CD14-positive monocyte (primary cell): ENCODE data around the gene NECAB3. TPM values are rescaled to one million over a fixed set of nuclear protein-coding genes. Genes with fewer than 3 reads are reported as not detected.
A peak's percentile ranks its signal among the peaks of the same experiment; 100 is the strongest.

Experiments used
- DNase-seq, 3 donors: peaks; one replicate each; pipeline ENCODE4 v3.0.0-alpha.2; 2011 to 2022
- H2AFZ ChIP-seq: 2 replicates; pipeline ENCODE4 v1.6.0; 2012; ENCODE audit warnings: mild to moderate bottlenecking, low read depth, low read length, inconsistent platforms; ENCODE audit not compliant: insufficient read depth, poor library complexity, severe bottlenecking
- H3K27ac ChIP-seq, 2 donors: 1 replicate in 1 of 2; 2 replicates in 1 of 2; pipeline ENCODE4 v1.5.1; 2012 to 2013; ENCODE audit warnings: low read length in 2 of 2, control low read depth in 1 of 2, inconsistent platforms in 1 of 2, low read depth in 1 of 2, mild to moderate bottlenecking in 1 of 2
- H3K27me3 ChIP-seq, 2 donors: one replicate each; pipeline versions ENCODE4 v1.6.0 to v1.6.1; 2011 to 2013; ENCODE audit warnings: low read length in 2 of 2; ENCODE audit not compliant: control insufficient read depth in 2 of 2, insufficient read depth in 2 of 2
- H3K36me3 ChIP-seq, 2 donors: replicated peaks in 1 of 2; 1 replicate in 1 of 2; 2 replicates in 1 of 2; pipeline versions ENCODE4 v1.5.1 to v1.6.1; 2012 to 2013; ENCODE audit warnings: low read length in 2 of 2, control low read depth in 1 of 2, inconsistent platforms in 1 of 2, mild to moderate bottlenecking in 1 of 2; ENCODE audit not compliant: insufficient read depth in 2 of 2, control insufficient read depth in 1 of 2
- H3K4me1 ChIP-seq, 2 donors: 1 replicate in 1 of 2; 2 replicates in 1 of 2; pipeline versions ENCODE4 v1.5.1 to v1.6.1; 2012 to 2013; ENCODE audit warnings: low read length in 2 of 2, control low read depth in 1 of 2, inconsistent platforms in 1 of 2, mild to moderate bottlenecking in 1 of 2, moderate library complexity in 1 of 2; ENCODE audit not compliant: insufficient read depth in 2 of 2, control insufficient read depth in 1 of 2
- H3K4me2 ChIP-seq: replicated peaks from 2 replicates; pipeline ENCODE3; 2012; ENCODE audit warnings: low read length, moderate library complexity, mild to moderate bottlenecking; ENCODE audit not compliant: poor library complexity, severe bottlenecking; ENCODE audit errors: extremely low read depth
- H3K4me3 ChIP-seq, 3 experiments: fragments of 200-600 bp in 1 of 3; sonication (generic) in 1 of 3; replicated peaks in 1 of 3; 1 replicate in 2 of 3; 2 replicates in 1 of 3; pipeline ENCODE4 v1.5.1; 2011 to 2013; ENCODE audit warnings: low read length in 3 of 3, mild to moderate bottlenecking in 3 of 3, control low read depth in 2 of 3, low read depth in 2 of 3, inconsistent platforms in 1 of 3, moderate library complexity in 1 of 3
- H3K79me2 ChIP-seq: 2 replicates; pipeline ENCODE4 v1.6.0; 2012; ENCODE audit warnings: mild to moderate bottlenecking, control low read depth, inconsistent platforms, low read length, moderate library complexity; ENCODE audit not compliant: insufficient read depth
- H3K9ac ChIP-seq: 2 replicates; pipeline ENCODE4 v1.6.0; 2017; ENCODE audit warnings: low read length, mild to moderate bottlenecking; ENCODE audit not compliant: insufficient read depth, poor library complexity, severe bottlenecking
- H3K9me3 ChIP-seq, 2 donors: replicated peaks in 1 of 2; 1 replicate in 1 of 2; 2 replicates in 1 of 2; pipeline versions ENCODE4 v1.5.1 to v1.6.1; 2012 to 2013; ENCODE audit warnings: low read length in 2 of 2, control low read depth in 1 of 2; ENCODE audit not compliant: control insufficient read depth in 1 of 2, insufficient read depth in 1 of 2
- H4K20me1 ChIP-seq: 2 replicates; pipeline ENCODE4 v1.6.0; 2012; ENCODE audit warnings: mild to moderate bottlenecking, low read length, control low read depth, moderate library complexity; ENCODE audit not compliant: insufficient read depth
- H3K27ac Mint-ChIP-seq, 7 donors: one replicate each; pipeline ENCODE4 v1.8.0; 2020; ENCODE audit warnings: mild to moderate bottlenecking in 7 of 7, mixed read lengths in 7 of 7, moderate library complexity in 6 of 7, inconsistent platforms in 2 of 7
- H3K27me3 Mint-ChIP-seq, 3 donors: one replicate each; pipeline ENCODE4 v1.8.0; 2021 to 2022; ENCODE audit warnings: low read depth in 3 of 3, mild to moderate bottlenecking in 3 of 3, mixed read lengths in 3 of 3, moderate library complexity in 3 of 3, inconsistent platforms in 1 of 3
- H3K36me3 Mint-ChIP-seq, 2 donors: one replicate each; pipeline ENCODE4 v1.8.0; 2020; ENCODE audit warnings: mixed read lengths in 2 of 2, inconsistent platforms in 1 of 2, mild to moderate bottlenecking in 1 of 2
- H3K4me1 Mint-ChIP-seq: one replicate; pipeline ENCODE4 v1.8.0; 2020; ENCODE audit warnings: mild to moderate bottlenecking, mixed read lengths
- H3K4me3 Mint-ChIP-seq, 2 donors: one replicate each; pipeline ENCODE4 v1.8.0; 2020; ENCODE audit warnings: mild to moderate bottlenecking in 2 of 2, mixed read lengths in 2 of 2, moderate library complexity in 1 of 2
- H3K9me3 Mint-ChIP-seq, 7 donors: one replicate each; pipeline ENCODE4 v1.8.0; 2020 to 2022; ENCODE audit warnings: mixed read lengths in 7 of 7, mild to moderate bottlenecking in 6 of 7, moderate library complexity in 6 of 7, inconsistent platforms in 2 of 7
- CTCF ChIP-seq: fragments of 200-600 bp; IDR thresholded peaks from one replicate; pipeline ENCODE4 v1.8.0; 2022; ENCODE audit warnings: antibody characterized with exemption, mild to moderate bottlenecking
- WGBS: methylation state at CpG from one replicate; pipeline ENCODE4 v1.1.5; 2013; ENCODE audit warnings: missing lambda C conversion rate; ENCODE audit not compliant: insufficient coverage; 5-methylcytosine and 5-hydroxymethylcytosine counted together
- intact Hi-C, 2 donors: fragments of 100-400 bp; cut with micrococcal nuclease; formaldehyde crosslinking; loops; one replicate each; pipeline versions ENCODE4 v1.15.0 to v1.15.1; 2023
- polyA plus RNA-seq, 3 donors: library from polyadenylated mRNA; depleted of rRNA in 1 of 3; unstranded in 2 of 3; stranded (reverse) in 1 of 3; fragments of 300-500 nt in 2 of 3; fragments of >200 nt in 1 of 3; fragmentation: Illumina TruSeq in 2 of 3; gene quantifications; 1 replicate in 2 of 3; 2 replicates in 1 of 3; pipeline ENCODE4 v1.2.3, GENCODE V29; 2012 to 2021

The NECAB3 gene
- polyA plus RNA-seq, 3 donors, result 1.3 to 12.8 (median 1.8) TPM

- no peaks in the 10 kb centered on the region for H3K4me1 ChIP-seq
- 93% methylated on average over 5 of the region's 11 CpGs for WGBS
- no peaks in the 10 kb centered on the region for H3K27me3 ChIP-seq
- no peak for DNase-seq
- Mint-ChIP-seq H3K27me3 (peaks cover 1 to 9% (median 2%) of the 10 kb centered on the region in 3 donors), H3K4me1 (peaks cover 6% of the 10 kb centered on the region), H3K4me3 (no peak overlapping the region), H3K9me3 (no peaks in the 10 kb centered on the region), H3K27ac (no peak overlapping the region), H3K36me3 (peaks cover 0 to 2% of the 10 kb centered on the region in 2 donors)
- H4K20me1 ChIP-seq, result no peaks in the 10 kb centered on the region
- H2AFZ ChIP-seq, result no peak overlapping the region
- no peak for TF ChIP-seq CTCF
- intact Hi-C loops, result no loop called here
- H3K4me2 ChIP-seq, result no peak overlapping the region
- no peak overlapping the region for H3K27ac ChIP-seq
- H3K36me3 ChIP-seq, result no peaks in the 10 kb centered on the region
- no peak overlapping the region for H3K4me3 ChIP-seq
- no peak overlapping the region for H3K9ac ChIP-seq
- H3K79me2 ChIP-seq, result no peaks in the 10 kb centered on the region
- H3K9me3 ChIP-seq, result no peaks in the 10 kb centered on the region
These were observed 20.2 kb downstream of the NECAB3 start for GRCh38 chr20:33653900-33654596.

GRCh38 chr20:33653218-33653899 is 20.9 kb downstream of the NECAB3 start:
- Histone ChIP-seq H3K36me3 (no peaks in the 10 kb centered on the region), H3K79me2 (no peaks in the 10 kb centered on the region), H3K27me3 (no peaks in the 10 kb centered on the region), H3K4me2 (no peak overlapping the region), H3K27ac (no peak overlapping the region), H3K9ac (no peak overlapping the region), H3K4me3 (no peak overlapping the region), H3K4me1 (no peaks in the 10 kb centered on the region), H2AFZ (no peak overlapping the region), H3K9me3 (no peaks in the 10 kb centered on the region), H4K20me1 (no peaks in the 10 kb centered on the region)
- Mint-ChIP-seq H3K9me3 (no peaks in the 10 kb centered on the region), H3K27me3 (peaks cover 1 to 9% (median 2%) of the 10 kb centered on the region in 3 donors), H3K27ac (peak overlapping the region in 1 of 7 donors; percentile 11), H3K36me3 (no peaks in the 10 kb centered on the region), H3K4me1 (peaks cover 6% of the 10 kb centered on the region), H3K4me3 (no peak overlapping the region)
- DNase-seq, result peak in 1 of 3 donors; percentile 23
- peak; percentile 69 for TF ChIP-seq CTCF
- 60% methylated on average over 12 of the region's 16 CpGs for WGBS
- intact Hi-C loops, result no loop called here
